Fibroblast of lung (primary cell): ENCODE measurements around the gene TLCD4. TPM values are rescaled to one million over a fixed set of nuclear protein-coding genes. Genes with fewer than 3 reads are reported as not detected.

Source experiments
- DNase-seq, 2 donors: peaks; one replicate each; pipeline versions ENCODE4 v3.0.0 to v3.0.0-alpha.2; 2010; ENCODE audit warnings: low read depth in 2 of 2
- H2AFZ ChIP-seq: 2 replicates; pipeline ENCODE4 v1.5.1; 2012; ENCODE audit warnings: low read length, control low read depth, inconsistent platforms
- H3K27ac ChIP-seq: 2 replicates; pipeline ENCODE4 v1.5.1; 2011; ENCODE audit warnings: low read length, control low read depth; ENCODE audit not compliant: insufficient read depth
- H3K27me3 ChIP-seq: 2 replicates; pipeline ENCODE4 v1.5.1; 2011; ENCODE audit warnings: mild to moderate bottlenecking, low read length; ENCODE audit not compliant: control insufficient read depth, insufficient read depth
- H3K36me3 ChIP-seq: 2 replicates; pipeline ENCODE4 v1.5.1; 2011; ENCODE audit warnings: low read length; ENCODE audit not compliant: control insufficient read depth, insufficient read depth
- H3K4me1 ChIP-seq: 2 replicates; pipeline ENCODE4 v1.5.1; 2011; ENCODE audit warnings: low read length; ENCODE audit not compliant: control insufficient read depth, insufficient read depth; ENCODE audit errors: extremely low read depth
- H3K4me2 ChIP-seq: 2 replicates; pipeline ENCODE4 v1.5.1; 2011; ENCODE audit warnings: low read length, control low read depth; ENCODE audit not compliant: insufficient read depth; ENCODE audit errors: extremely low read depth
- H3K4me3 ChIP-seq, 4 experiments: fragments of 200-600 bp in 1 of 4; sonication (generic) in 1 of 4; replicated peaks in 1 of 4; 2 replicates each; pipeline ENCODE4 v1.5.1; 2011 to 2016; ENCODE audit warnings: low read length in 4 of 4, low read depth in 3 of 4, mild to moderate bottlenecking in 3 of 4, control low read depth in 2 of 4, inconsistent platforms in 1 of 4, mixed read lengths in 1 of 4; ENCODE audit not compliant: insufficient read depth in 1 of 4; ENCODE audit errors: control extremely low read depth in 1 of 4
- H3K79me2 ChIP-seq: 2 replicates; pipeline ENCODE4 v1.5.1; 2012; ENCODE audit warnings: mild to moderate bottlenecking, low read length, inconsistent platforms; ENCODE audit not compliant: control insufficient read depth, insufficient read depth
- H3K9ac ChIP-seq: 2 replicates; pipeline ENCODE4 v1.5.1; 2011; ENCODE audit warnings: mild to moderate bottlenecking, low read length, control low read depth; ENCODE audit not compliant: insufficient read depth
- H3K9me3 ChIP-seq: 2 replicates; pipeline ENCODE4 v1.5.1; 2012; ENCODE audit warnings: low read depth, low read length; ENCODE audit not compliant: control insufficient read depth, insufficient read depth
- H4K20me1 ChIP-seq: 2 replicates; pipeline ENCODE4 v1.5.1; 2011; ENCODE audit warnings: low read length; ENCODE audit not compliant: control insufficient read depth, insufficient read depth; ENCODE audit errors: extremely low read depth
- EZH2 ChIP-seq: IDR thresholded peaks from 2 replicates; pipeline ENCODE4 v1.5.1; 2012; ENCODE audit warnings: low read length, control low read depth, mild to moderate bottlenecking; ENCODE audit errors: missing control alignments
- polyA plus RNA-seq, 2 donors: library from polyadenylated mRNA; depleted of rRNA in 1 of 2; stranded (reverse) in 1 of 2; unstranded in 1 of 2; fragments of >200 nt; gene quantifications; 2 replicates each; pipeline ENCODE4 v1.2.1, GENCODE V29; 2011 to 2012; ENCODE audit warnings: missing spikeins in 1 of 2
- total RNA-seq: library from RNA; depleted of rRNA; stranded (reverse); fragments of >200 nt; gene quantifications from 2 replicates; pipeline ENCODE4 v1.2.1, GENCODE V29; 2014
- TF ChIP-seq, protein P1 (sequence below), 2 donors: IDR thresholded peaks in 1 of 2; conservative IDR thresholded peaks in 1 of 2; 1 replicate in 1 of 2; 2 replicates in 1 of 2; pipeline ENCODE4 v1.5.1; 2011 to 2012; ENCODE audit warnings: low read length in 2 of 2, control low read depth in 1 of 2, inconsistent platforms in 1 of 2, low read depth in 1 of 2, mild to moderate bottlenecking in 1 of 2

The TLCD4 gene
- total and polyA plus RNA-seq, 2 donors (not counting 1 experiment from before 2014, with no cell fraction given) = 1.5 to 2.1 TPM

DNA sequence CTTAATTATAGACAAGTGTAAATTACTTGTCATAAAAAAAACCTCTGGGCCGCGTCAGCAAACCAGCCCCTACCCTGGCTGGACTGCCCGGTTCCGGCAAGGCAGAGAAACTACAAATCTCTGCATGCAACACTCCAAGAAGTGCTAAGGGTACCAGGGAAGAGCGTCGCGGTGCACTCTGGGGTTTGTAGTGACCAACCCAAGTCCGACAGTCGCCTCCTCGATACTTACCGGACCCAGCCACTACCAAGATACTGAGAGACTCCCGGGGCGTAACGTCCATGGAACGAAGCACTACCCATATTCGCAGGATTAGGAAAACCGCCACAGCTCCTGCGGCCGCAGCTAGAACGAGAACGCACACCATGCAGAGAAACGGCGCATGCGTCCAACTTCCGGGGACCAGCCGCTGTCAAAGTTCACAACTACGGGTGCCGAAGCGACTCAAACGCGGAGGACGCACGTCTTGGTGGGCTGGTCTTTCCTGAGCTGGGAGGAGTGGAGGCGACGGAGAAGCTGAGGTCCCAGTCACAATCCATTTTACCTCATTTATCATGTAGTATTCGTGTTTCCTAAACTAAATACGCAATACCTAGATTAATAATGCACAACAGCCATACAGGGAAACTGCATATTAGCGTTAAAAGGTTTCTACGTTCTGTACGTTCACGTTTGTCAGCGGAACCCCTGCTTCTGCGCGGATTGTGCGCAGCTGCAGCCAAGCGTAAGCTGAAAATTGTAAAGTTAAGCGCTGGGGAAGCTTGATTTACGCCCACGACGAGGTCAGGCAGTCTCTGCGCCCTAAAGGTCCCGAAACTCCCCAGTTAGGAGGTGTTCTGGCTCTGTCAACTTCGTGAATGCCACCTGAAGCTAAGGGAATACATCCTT is 44.4 kb upstream of the TLCD4 start, which contains the start of gene ALG14:
ALG14 (minus strand) TSS at position 420 of the 888 bp plus-strand sequence; CDS start at position 367, 53 bp downstream.
- Histone ChIP-seq H3K79me2 (no peaks in the 10 kb centered on the region), H3K27me3 (no peaks in the 10 kb centered on the region), H4K20me1 (no peaks in the 10 kb centered on the region), H2AFZ (peak within 1 kb of the TSS; percentile 100), H3K4me3 (peak within 1 kb of the TSS; percentile 68 to 97 (median 91)), H3K4me2 (peak within 1 kb of the TSS; percentile 94), H3K27ac (peak within 1 kb of the TSS; percentile 95), H3K36me3 (no peaks in the 10 kb centered on the region), H3K9ac (peak within 1 kb of the TSS; percentile 68), H3K9me3 (no peaks in the 10 kb centered on the region), H3K4me1 (peaks cover 2% of the 10 kb centered on the region)
- peak; percentile 97 to 98 for DNase-seq
- TF ChIP-seq, protein P1, sequence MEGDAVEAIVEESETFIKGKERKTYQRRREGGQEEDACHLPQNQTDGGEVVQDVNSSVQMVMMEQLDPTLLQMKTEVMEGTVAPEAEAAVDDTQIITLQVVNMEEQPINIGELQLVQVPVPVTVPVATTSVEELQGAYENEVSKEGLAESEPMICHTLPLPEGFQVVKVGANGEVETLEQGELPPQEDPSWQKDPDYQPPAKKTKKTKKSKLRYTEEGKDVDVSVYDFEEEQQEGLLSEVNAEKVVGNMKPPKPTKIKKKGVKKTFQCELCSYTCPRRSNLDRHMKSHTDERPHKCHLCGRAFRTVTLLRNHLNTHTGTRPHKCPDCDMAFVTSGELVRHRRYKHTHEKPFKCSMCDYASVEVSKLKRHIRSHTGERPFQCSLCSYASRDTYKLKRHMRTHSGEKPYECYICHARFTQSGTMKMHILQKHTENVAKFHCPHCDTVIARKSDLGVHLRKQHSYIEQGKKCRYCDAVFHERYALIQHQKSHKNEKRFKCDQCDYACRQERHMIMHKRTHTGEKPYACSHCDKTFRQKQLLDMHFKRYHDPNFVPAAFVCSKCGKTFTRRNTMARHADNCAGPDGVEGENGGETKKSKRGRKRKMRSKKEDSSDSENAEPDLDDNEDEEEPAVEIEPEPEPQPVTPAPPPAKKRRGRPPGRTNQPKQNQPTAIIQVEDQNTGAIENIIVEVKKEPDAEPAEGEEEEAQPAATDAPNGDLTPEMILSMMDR (conservative IDR thresholded peaks at IDR 0.05 in 1 of 2, IDR thresholded peaks at IDR 0.05 in 1 of 2; ENCODE audit: low read depth in 1 of 2, low read length in 2 of 2) = no peak
- TF ChIP-seq EZH2 = no peak

DNA sequence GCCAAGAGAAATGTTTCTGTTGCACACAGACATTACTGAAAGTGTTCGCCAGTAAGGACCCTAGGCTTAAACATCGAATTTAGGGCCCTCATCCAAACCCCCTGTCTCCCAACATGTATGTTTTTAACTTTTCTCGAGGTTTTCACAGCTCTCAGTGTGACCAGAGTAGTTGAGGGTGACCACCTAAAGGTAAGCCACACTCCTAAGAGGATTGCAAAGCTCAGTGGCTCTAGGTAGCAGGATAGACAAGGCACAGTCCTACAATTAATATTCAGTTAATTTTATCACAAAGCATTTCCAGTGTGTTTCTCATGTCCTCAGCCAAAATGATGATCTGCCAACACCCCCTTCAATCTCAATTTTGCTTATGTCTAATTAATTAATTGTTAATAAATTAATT is 43.7 kb upstream of the TLCD4 start:
- no peak for DNase-seq
- Histone ChIP-seq H3K36me3 (no peaks in the 10 kb centered on the region), H3K27ac (no peak overlapping the region), H2AFZ (peak overlapping the region; percentile 100), H3K4me3 (peak overlapping the region; percentile 68 to 97 (median 91)), H3K9ac (no peak overlapping the region), H3K79me2 (no peaks in the 10 kb centered on the region), H4K20me1 (no peaks in the 10 kb centered on the region), H3K4me2 (peak overlapping the region; percentile 92), H3K4me1 (peaks cover 2% of the 10 kb centered on the region), H3K27me3 (peaks cover 1% of the 10 kb centered on the region), H3K9me3 (no peaks in the 10 kb centered on the region)
- TF ChIP-seq, protein P1 (conservative IDR thresholded peaks at IDR 0.05 in 1 of 2, IDR thresholded peaks at IDR 0.05 in 1 of 2; ENCODE audit: low read depth in 1 of 2, low read length in 2 of 2) = no peak
- no peak for TF ChIP-seq EZH2

DNA sequence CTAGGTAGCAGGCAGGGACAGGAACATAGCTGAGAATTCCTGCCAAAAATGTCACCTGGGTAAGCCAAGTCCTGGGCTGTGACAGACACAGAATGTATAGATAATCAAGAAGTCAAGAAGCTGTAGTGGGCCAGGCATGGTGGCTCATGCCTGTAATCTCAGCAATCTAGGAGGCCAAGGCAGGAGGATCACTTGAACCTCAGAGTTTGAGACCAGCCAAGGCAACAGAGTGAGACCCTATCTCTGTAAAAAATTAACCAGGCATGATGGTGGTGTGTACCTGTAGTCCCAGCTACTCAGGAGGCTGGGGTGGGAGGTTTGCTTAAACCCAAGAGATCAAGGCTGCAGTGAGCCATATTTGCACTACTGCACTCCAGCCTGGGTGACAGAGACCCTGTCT is 41.1 kb upstream of the TLCD4 start:
- no peak overlapping the region for H3K4me2 ChIP-seq
- no peaks in the 10 kb centered on the region for H4K20me1 ChIP-seq
- H3K4me1 ChIP-seq = peaks cover 2% of the 10 kb centered on the region
- H3K9me3 ChIP-seq = no peaks in the 10 kb centered on the region
- peaks cover 15% of the 10 kb centered on the region for H3K27me3 ChIP-seq
- H3K4me3 ChIP-seq = no peak overlapping the region
- no peaks in the 10 kb centered on the region for H3K79me2 ChIP-seq
- no peaks in the 10 kb centered on the region for H3K36me3 ChIP-seq
- no peak for TF ChIP-seq EZH2
- TF ChIP-seq, protein P1 (conservative IDR thresholded peaks at IDR 0.05 in 1 of 2, IDR thresholded peaks at IDR 0.05 in 1 of 2; ENCODE audit: low read depth in 1 of 2, low read length in 2 of 2) = no peak
- H3K9ac ChIP-seq = no peak overlapping the region
- no peak overlapping the region for H2AFZ ChIP-seq
- no peak for DNase-seq
- H3K27ac ChIP-seq = no peak overlapping the region
